Sigmoid colon (tissue), 4 donors: ENCODE results near the gene OR10A7.

Source experiments
- CTCF ChIP-seq, 4 experiments: fragments of 450-650 bp in 3 of 4; fragments of 200-600 bp in 1 of 4; IDR thresholded peaks; one replicate each; pipeline ENCODE4 v1.5.1; 2016 to 2019; ENCODE audit warnings: antibody characterized with exemption in 4 of 4, mild to moderate bottlenecking in 3 of 4, moderate library complexity in 2 of 4
- POLR2A ChIP-seq, 2 donors: fragments of 450-650 bp; IDR thresholded peaks; one replicate each; pipeline ENCODE4 v1.6.1; 2016; ENCODE audit warnings: antibody characterized with exemption in 2 of 2, mild to moderate bottlenecking in 2 of 2, moderate library complexity in 2 of 2
- POLR2AphosphoS5 ChIP-seq, 4 donors: sonication (generic); formaldehyde crosslinking; IDR thresholded peaks; one replicate each; pipeline ENCODE4 v1.6.1; 2017; ENCODE audit warnings: antibody characterized with exemption in 4 of 4

GRCh38 chr12:55253281-55253680 lies 32.5 kb downstream of the OR10A7 start:
- TF ChIP-seq CTCF (IDR thresholded peaks at IDR 0.05) (no peak), POLR2A (IDR thresholded peaks at IDR 0.05) (no peak), POLR2AphosphoS5 (IDR thresholded peaks at IDR 0.05) (no peak)
